A549 (cell line): ENCODE measurements around the gene ACVR1B.

Source experiments
- CHD2 ChIP-seq: fragments of 150-350 bp; IDR thresholded peaks from 2 replicates; pipeline ENCODE4 v1.6.1; 2014; ENCODE audit warnings: low read length; ENCODE audit not compliant: partially characterized antibody
- CTCF ChIP-seq: fragments of >200 bp; sonication (Bioruptor Twin); formaldehyde crosslinking; IDR thresholded peaks from 3 replicates; pipeline ENCODE4 v1.5.1; 2016
- HDAC2 ChIP-seq: fragments of 200-600 bp; sonication (generic); IDR thresholded peaks from 2 replicates; pipeline ENCODE4 v1.6.1; 2016
- MAX ChIP-seq: IDR thresholded peaks from 2 replicates; pipeline ENCODE4 v1.6.1; 2012
- NPAS2 ChIP-seq: fragments of 250-450 bp; sonication (Bioruptor Pico); IDR thresholded peaks from 2 replicates; pipeline ENCODE4 v1.8.0; 2022; ENCODE audit warnings: mild to moderate bottlenecking, moderate library complexity, borderline replicate concordance
- RCOR1 ChIP-seq: fragments of 150-350 bp; IDR thresholded peaks from 2 replicates; pipeline ENCODE4 v1.6.1; 2014; ENCODE audit warnings: antibody characterized with exemption, low read length, low read depth
- RFX5 ChIP-seq: fragments of 450-650 bp; IDR thresholded peaks from 2 replicates; pipeline ENCODE4 v1.7.1; 2014; ENCODE audit warnings: antibody characterized with exemption, mild to moderate bottlenecking, moderate library complexity
- SREBF2 ChIP-seq: fragments of 450-650 bp; IDR thresholded peaks from 2 replicates; pipeline ENCODE4 v1.6.1; 2014; ENCODE audit warnings: mild to moderate bottlenecking, moderate library complexity
- ZFP36 ChIP-seq: fragments of 450-650 bp; IDR thresholded peaks from 2 replicates; pipeline ENCODE4 v1.6.1; 2014; ENCODE audit warnings: borderline replicate concordance; ENCODE audit not compliant: partially characterized antibody
- TF ChIP-seq, protein P1 (sequence below): fragments of 200-600 bp; sonication (generic); IDR thresholded peaks from 2 replicates; pipeline ENCODE4 v1.6.1; 2016; ENCODE audit warnings: antibody characterized with exemption, mild to moderate bottlenecking, moderate library complexity
- TF ChIP-seq, protein P2 (sequence below): fragments of 450-650 bp; IDR thresholded peaks from 2 replicates; pipeline ENCODE4 v1.6.1; 2014; ENCODE audit warnings: antibody characterized with exemption

GRCh38 chr12:51960890-51961289 lies 9.4 kb downstream of the ACVR1B start:
- TF ChIP-seq RCOR1 (no peak), CTCF (no peak), MAX (no peak), HDAC2 (no peak), SREBF2 (no peak), CHD2 (no peak), RFX5 (no peak), ZFP36 (no peak), NPAS2 (no peak)
- TF ChIP-seq, protein P1, sequence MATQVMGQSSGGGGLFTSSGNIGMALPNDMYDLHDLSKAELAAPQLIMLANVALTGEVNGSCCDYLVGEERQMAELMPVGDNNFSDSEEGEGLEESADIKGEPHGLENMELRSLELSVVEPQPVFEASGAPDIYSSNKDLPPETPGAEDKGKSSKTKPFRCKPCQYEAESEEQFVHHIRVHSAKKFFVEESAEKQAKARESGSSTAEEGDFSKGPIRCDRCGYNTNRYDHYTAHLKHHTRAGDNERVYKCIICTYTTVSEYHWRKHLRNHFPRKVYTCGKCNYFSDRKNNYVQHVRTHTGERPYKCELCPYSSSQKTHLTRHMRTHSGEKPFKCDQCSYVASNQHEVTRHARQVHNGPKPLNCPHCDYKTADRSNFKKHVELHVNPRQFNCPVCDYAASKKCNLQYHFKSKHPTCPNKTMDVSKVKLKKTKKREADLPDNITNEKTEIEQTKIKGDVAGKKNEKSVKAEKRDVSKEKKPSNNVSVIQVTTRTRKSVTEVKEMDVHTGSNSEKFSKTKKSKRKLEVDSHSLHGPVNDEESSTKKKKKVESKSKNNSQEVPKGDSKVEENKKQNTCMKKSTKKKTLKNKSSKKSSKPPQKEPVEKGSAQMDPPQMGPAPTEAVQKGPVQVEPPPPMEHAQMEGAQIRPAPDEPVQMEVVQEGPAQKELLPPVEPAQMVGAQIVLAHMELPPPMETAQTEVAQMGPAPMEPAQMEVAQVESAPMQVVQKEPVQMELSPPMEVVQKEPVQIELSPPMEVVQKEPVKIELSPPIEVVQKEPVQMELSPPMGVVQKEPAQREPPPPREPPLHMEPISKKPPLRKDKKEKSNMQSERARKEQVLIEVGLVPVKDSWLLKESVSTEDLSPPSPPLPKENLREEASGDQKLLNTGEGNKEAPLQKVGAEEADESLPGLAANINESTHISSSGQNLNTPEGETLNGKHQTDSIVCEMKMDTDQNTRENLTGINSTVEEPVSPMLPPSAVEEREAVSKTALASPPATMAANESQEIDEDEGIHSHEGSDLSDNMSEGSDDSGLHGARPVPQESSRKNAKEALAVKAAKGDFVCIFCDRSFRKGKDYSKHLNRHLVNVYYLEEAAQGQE: no peak
- TF ChIP-seq, protein P2, sequence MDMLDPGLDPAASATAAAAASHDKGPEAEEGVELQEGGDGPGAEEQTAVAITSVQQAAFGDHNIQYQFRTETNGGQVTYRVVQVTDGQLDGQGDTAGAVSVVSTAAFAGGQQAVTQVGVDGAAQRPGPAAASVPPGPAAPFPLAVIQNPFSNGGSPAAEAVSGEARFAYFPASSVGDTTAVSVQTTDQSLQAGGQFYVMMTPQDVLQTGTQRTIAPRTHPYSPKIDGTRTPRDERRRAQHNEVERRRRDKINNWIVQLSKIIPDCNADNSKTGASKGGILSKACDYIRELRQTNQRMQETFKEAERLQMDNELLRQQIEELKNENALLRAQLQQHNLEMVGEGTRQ: no peak
